ENCODE results near the gene SPIRE1. TPM values are rescaled to one million over a fixed set of nuclear protein-coding genes. Genes with fewer than 3 reads are reported as not detected.

Gene SPIRE1
- total RNA-seq, 1 donor from 2014 or later, result 42.4 TPM

- Histone ChIP-seq H3K36me3 (peaks cover 32% of the 10 kb centered on the region), H3K9me3 (replicated peaks) (no peaks in the 10 kb centered on the region), H3K27ac (replicated peaks) (peak overlapping the region; percentile 92), H3K4me1 (peaks cover 12% of the 10 kb centered on the region), H3K27me3 (ENCODE audit: low read depth) (no peaks in the 10 kb centered on the region), H3K4me3 (peak overlapping the region; percentile 47)
- TF ChIP-seq, protein P1, sequence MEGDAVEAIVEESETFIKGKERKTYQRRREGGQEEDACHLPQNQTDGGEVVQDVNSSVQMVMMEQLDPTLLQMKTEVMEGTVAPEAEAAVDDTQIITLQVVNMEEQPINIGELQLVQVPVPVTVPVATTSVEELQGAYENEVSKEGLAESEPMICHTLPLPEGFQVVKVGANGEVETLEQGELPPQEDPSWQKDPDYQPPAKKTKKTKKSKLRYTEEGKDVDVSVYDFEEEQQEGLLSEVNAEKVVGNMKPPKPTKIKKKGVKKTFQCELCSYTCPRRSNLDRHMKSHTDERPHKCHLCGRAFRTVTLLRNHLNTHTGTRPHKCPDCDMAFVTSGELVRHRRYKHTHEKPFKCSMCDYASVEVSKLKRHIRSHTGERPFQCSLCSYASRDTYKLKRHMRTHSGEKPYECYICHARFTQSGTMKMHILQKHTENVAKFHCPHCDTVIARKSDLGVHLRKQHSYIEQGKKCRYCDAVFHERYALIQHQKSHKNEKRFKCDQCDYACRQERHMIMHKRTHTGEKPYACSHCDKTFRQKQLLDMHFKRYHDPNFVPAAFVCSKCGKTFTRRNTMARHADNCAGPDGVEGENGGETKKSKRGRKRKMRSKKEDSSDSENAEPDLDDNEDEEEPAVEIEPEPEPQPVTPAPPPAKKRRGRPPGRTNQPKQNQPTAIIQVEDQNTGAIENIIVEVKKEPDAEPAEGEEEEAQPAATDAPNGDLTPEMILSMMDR (IDR thresholded peaks at IDR 0.05; ENCODE audit: borderline replicate concordance), result no peak
- intact Hi-C loops (cut with micrococcal nuclease), result no loop called here
- DNase-seq, result peak; percentile 64
Observed at GRCh38 chr18:12679183-12679786, 21.4 kb upstream of the SPIRE1 start.

GRCh38 chr18:12668041-12668440, 10.1 kb upstream of the SPIRE1 start:
- Histone ChIP-seq H3K4me3 (no peak overlapping the region), H3K4me1 (no peaks in the 10 kb centered on the region), H3K36me3 (peaks cover 22% of the 10 kb centered on the region), H3K9me3 (replicated peaks) (no peaks in the 10 kb centered on the region), H3K27ac (replicated peaks) (no peak overlapping the region), H3K27me3 (ENCODE audit: low read depth) (no peaks in the 10 kb centered on the region)
- TF ChIP-seq, protein P1 (IDR thresholded peaks at IDR 0.05; ENCODE audit: borderline replicate concordance), result no peak
- DNase-seq, result no peak
- intact Hi-C loops (cut with micrococcal nuclease), result no loop called here

GRCh38 chr18:12659904-12660605, 2.1 kb upstream of the SPIRE1 start:
- no peak overlapping the region for H3K27ac ChIP-seq (replicated peaks)
- H3K9me3 ChIP-seq (replicated peaks), result no peaks in the 10 kb centered on the region
- peaks cover 2% of the 10 kb centered on the region for H3K36me3 ChIP-seq
- intact Hi-C loops (cut with micrococcal nuclease), result loop anchor here (5.0 kb wide), 1 partner anchor 268 kb away; no protein-coding TSS in a partner anchor
- DNase-seq, result no peak
- H3K27me3 ChIP-seq (ENCODE audit: low read depth), result no peaks in the 10 kb centered on the region
- TF ChIP-seq, protein P1 (IDR thresholded peaks at IDR 0.05; ENCODE audit: borderline replicate concordance), result peak; percentile 96
- H3K4me3 ChIP-seq, result no peak overlapping the region
- H3K4me1 ChIP-seq, result peaks cover 32% of the 10 kb centered on the region

GRCh38 chr18:12658426-12659138, 675 bp upstream of the SPIRE1 start:
- Histone ChIP-seq H3K27ac (replicated peaks) (peak overlapping the region; percentile 97), H3K36me3 (no peaks in the 10 kb centered on the region), H3K4me3 (peak overlapping the region; percentile 90), H3K9me3 (replicated peaks) (no peaks in the 10 kb centered on the region), H3K4me1 (peaks cover 36% of the 10 kb centered on the region), H3K27me3 (ENCODE audit: low read depth) (no peaks in the 10 kb centered on the region)
- TF ChIP-seq, protein P1 (IDR thresholded peaks at IDR 0.05; ENCODE audit: borderline replicate concordance), result no peak
- no peak for DNase-seq
- intact Hi-C loops (cut with micrococcal nuclease), result no loop called here

- TF ChIP-seq, protein P1 (IDR thresholded peaks at IDR 0.05; ENCODE audit: borderline replicate concordance), result no peak
- intact Hi-C loops (cut with micrococcal nuclease), result no loop called here
- Histone ChIP-seq H3K36me3 (no peaks in the 10 kb centered on the region), H3K4me1 (peaks cover 51% of the 10 kb centered on the region), H3K27me3 (ENCODE audit: low read depth) (no peaks in the 10 kb centered on the region), H3K9me3 (replicated peaks) (no peaks in the 10 kb centered on the region), H3K4me3 (peak overlapping the region; percentile 90), H3K27ac (replicated peaks) (peak overlapping the region; percentile 97)
- DNase-seq, result peak; percentile 58
Observed at GRCh38 chr18:12656938-12657683, 796 bp downstream of the SPIRE1 start.
